H1 (cell line): ENCODE measurements around the gene CSNK2A3. TPM values are rescaled to one million over a fixed set of nuclear protein-coding genes. Genes with fewer than 3 reads are reported as not detected.

Experiments
- CTCF ChIA-PET: fragments of 300-600 bp; sonication (Branson Sonifier 250); formaldehyde crosslinking; loops from one replicate; lab custom pipeline; 2021; ENCODE audit not compliant: partially characterized antibody; lab: Charles Lee
- POLR2A ChIA-PET: fragments of 300-600 bp; sonication (Branson Sonifier 250); formaldehyde crosslinking; loops from one replicate; lab custom pipeline; 2021; ENCODE audit warnings: inconsistent platforms; ENCODE audit not compliant: partially characterized antibody; lab: Charles Lee
- DNase-seq, 2 experiments: peaks; one replicate each; pipeline versions ENCODE4 v3.0.0 to v3.0.0-alpha.2; 2010 to 2022; ENCODE audit warnings: low spot score in 2 of 2, low read depth in 1 of 2, mixed read lengths in 1 of 2
- FAIRE-seq: peaks from 2 replicates; lab custom pipeline; 2011; peaks lifted over from hg19 to GRCh38; lab: Jason Lieb, UNC
- H2AFZ ChIP-seq: 2 replicates; pipeline ENCODE4 v1.8.1; 2012; ENCODE audit warnings: low read length, inconsistent platforms
- H2AK5ac ChIP-seq: 2 replicates; pipeline ENCODE4 v1.6.1; 2013; ENCODE audit warnings: low read depth, low read length
- H2BK120ac ChIP-seq: replicated peaks from 2 replicates; pipeline ENCODE3; 2013; ENCODE audit warnings: low read depth, low read length, inconsistent platforms
- H2BK12ac ChIP-seq: 2 replicates; pipeline ENCODE4 v1.6.1; 2013; ENCODE audit warnings: low read depth, low read length
- H2BK15ac ChIP-seq: 2 replicates; pipeline ENCODE4 v1.6.1; 2013; ENCODE audit warnings: low read length
- H2BK20ac ChIP-seq: 2 replicates; pipeline ENCODE4 v1.6.1; 2013; ENCODE audit warnings: low read length
- H2BK5ac ChIP-seq: 2 replicates; pipeline ENCODE4 v1.6.1; 2013; ENCODE audit warnings: low read depth, low read length
- H3K14ac ChIP-seq: 2 replicates; pipeline ENCODE4 v1.6.1; 2013; ENCODE audit warnings: inconsistent platforms; ENCODE audit not compliant: insufficient read length
- H3K18ac ChIP-seq: 2 replicates; pipeline ENCODE4 v1.6.1; 2013; ENCODE audit warnings: low read length; ENCODE audit errors: extremely low read depth
- H3K23ac ChIP-seq: 2 replicates; pipeline ENCODE4 v1.6.1; 2013; ENCODE audit warnings: inconsistent platforms; ENCODE audit not compliant: insufficient read length
- H3K23me2 ChIP-seq: 2 replicates; pipeline ENCODE4 v1.6.1; 2013; ENCODE audit warnings: low read depth, low read length
- H3K27ac ChIP-seq: 2 replicates; pipeline ENCODE4 v1.6.1; 2011; ENCODE audit warnings: low read depth, low read length, inconsistent platforms
- H3K27me3 ChIP-seq, 4 experiments: replicated peaks in 1 of 4; 1 replicate in 1 of 4; 2 replicates in 3 of 4; pipeline versions ENCODE4 v1.6.1 to v1.8.1; 2011 to 2013; ENCODE audit warnings: low read length in 3 of 4, mild to moderate bottlenecking in 3 of 4, inconsistent platforms in 2 of 4, mixed read lengths in 2 of 4, moderate library complexity in 1 of 4; ENCODE audit not compliant: control insufficient read depth in 3 of 4, insufficient read depth in 3 of 4; ENCODE audit errors: extremely low read depth in 1 of 4
- H3K36me3 ChIP-seq, 4 experiments: 2 replicates each; pipeline versions ENCODE4 v1.6.1 to v1.8.1; 2011 to 2013; ENCODE audit warnings: mild to moderate bottlenecking in 4 of 4, low read length in 3 of 4, moderate library complexity in 2 of 4, control low read depth in 1 of 4, inconsistent platforms in 1 of 4; ENCODE audit not compliant: insufficient read depth in 4 of 4, control insufficient read depth in 2 of 4
- H3K4ac ChIP-seq: replicated peaks from 2 replicates; pipeline ENCODE3; 2013; ENCODE audit warnings: low read length, low read depth, mixed read lengths, inconsistent platforms; ENCODE audit not compliant: insufficient read length
- H3K4me1 ChIP-seq, 4 experiments: replicated peaks in 1 of 4; 1 replicate in 1 of 4; 2 replicates in 3 of 4; pipeline versions ENCODE4 v1.6.1 to v1.8.1; 2011 to 2013; ENCODE audit warnings: low read length in 3 of 4, inconsistent platforms in 2 of 4, mixed read lengths in 1 of 4; ENCODE audit not compliant: insufficient read depth in 4 of 4, control insufficient read depth in 3 of 4
- H3K4me2 ChIP-seq, 2 experiments: 2 replicates each; pipeline versions ENCODE4 v1.6.1 to v1.8.1; 2011 to 2013; ENCODE audit warnings: low read depth in 2 of 2, low read length in 2 of 2, control low read depth in 1 of 2, inconsistent platforms in 1 of 2, mild to moderate bottlenecking in 1 of 2; ENCODE audit not compliant: insufficient read depth in 1 of 2
- H3K4me3 ChIP-seq, 4 experiments: fragments of 200-600, 300-600 bp in 1 of 4; sonication (generic), shearing (Covaris generic), sonication (Bioruptor Twin) in 1 of 4; 2 replicates each; pipeline versions ENCODE4 v1.5.1 to v1.8.1; 2011 to 2016; ENCODE audit warnings: low read length in 4 of 4, low read depth in 3 of 4, control low read depth in 2 of 4, inconsistent platforms in 2 of 4, mild to moderate bottlenecking in 2 of 4, mixed read lengths in 1 of 4, moderate library complexity in 1 of 4; ENCODE audit not compliant: insufficient read depth in 2 of 4; ENCODE audit errors: extremely low read depth in 1 of 4
- H3K56ac ChIP-seq: replicated peaks from 2 replicates; pipeline ENCODE3; 2013; ENCODE audit warnings: low read depth, mild to moderate bottlenecking, mixed read lengths, low read length, inconsistent platforms; ENCODE audit not compliant: insufficient read length
- H3K79me1 ChIP-seq: 2 replicates; pipeline ENCODE4 v1.6.1; 2013; ENCODE audit warnings: low read depth, low read length, control low read depth
- H3K79me2 ChIP-seq, 2 experiments: 2 replicates each; pipeline versions ENCODE4 v1.6.1 to v1.8.1; 2012 to 2013; ENCODE audit warnings: low read length in 2 of 2, mild to moderate bottlenecking in 2 of 2, inconsistent platforms in 1 of 2; ENCODE audit not compliant: insufficient read depth in 2 of 2, control insufficient read depth in 1 of 2
- H3K9ac ChIP-seq, 4 experiments: replicated peaks in 1 of 4; 1 replicate in 1 of 4; 2 replicates in 3 of 4; pipeline versions ENCODE4 v1.6.1 to v1.8.1; 2011 to 2013; ENCODE audit warnings: low read depth in 3 of 4, low read length in 3 of 4, control low read depth in 2 of 4, mild to moderate bottlenecking in 2 of 4, moderate library complexity in 2 of 4, inconsistent platforms in 1 of 4; ENCODE audit errors: extremely low read depth in 1 of 4
- H3K9me3 ChIP-seq, 2 experiments: 2 replicates each; pipeline versions ENCODE4 v1.6.1 to v1.8.1; 2012 to 2013; ENCODE audit warnings: mild to moderate bottlenecking in 2 of 2, moderate library complexity in 2 of 2, control low read depth in 1 of 2, inconsistent platforms in 1 of 2, low read depth in 1 of 2, low read length in 1 of 2, mixed read lengths in 1 of 2; ENCODE audit not compliant: insufficient read depth in 2 of 2
- H4K20me1 ChIP-seq, 2 experiments: replicated peaks in 1 of 2; 2 replicates each; pipeline versions ENCODE3 to v1.8.1; 2011 to 2013; ENCODE audit warnings: inconsistent platforms in 2 of 2, low read length in 2 of 2, mild to moderate bottlenecking in 1 of 2; ENCODE audit not compliant: insufficient read depth in 2 of 2, control insufficient read depth in 1 of 2
- H4K5ac ChIP-seq: 2 replicates; pipeline ENCODE4 v1.6.1; 2013; ENCODE audit warnings: low read length, low read depth, mixed read lengths, inconsistent platforms; ENCODE audit not compliant: insufficient read length
- H4K8ac ChIP-seq: 2 replicates; pipeline ENCODE4 v1.8.0; 2013; ENCODE audit warnings: mild to moderate bottlenecking, moderate library complexity, low read length, inconsistent platforms; ENCODE audit not compliant: insufficient read depth; ENCODE audit errors: extremely low read depth
- H4K91ac ChIP-seq: replicated peaks from 2 replicates; pipeline ENCODE3; 2013; ENCODE audit warnings: low read length, mixed read lengths, inconsistent platforms; ENCODE audit not compliant: insufficient read length
- ASH2L ChIP-seq: fragments of 200-600, 300-600 bp; sonication (generic); IDR thresholded peaks from one replicate; pipeline ENCODE4 v1.7.1; 2017; ENCODE audit warnings: low read length
- ATF3 ChIP-seq: IDR thresholded peaks from 2 replicates; pipeline ENCODE4 v1.6.1; 2011; ENCODE audit warnings: low read depth, mild to moderate bottlenecking, low read length; ENCODE audit not compliant: insufficient read depth
- BRCA1 ChIP-seq: IDR thresholded peaks from 2 replicates; pipeline ENCODE4 v1.6.1; 2012; ENCODE audit warnings: low read depth, low read length, improper control_type of control experiment
- CBX5 ChIP-seq: fragments of 300-800, 300-1000 bp; sonication (generic); IDR thresholded peaks from 2 replicates; pipeline ENCODE4 v1.7.1; 2016; ENCODE audit warnings: antibody characterized with exemption, low read length, low read depth
- CHD1 ChIP-seq: IDR thresholded peaks from 2 replicates; pipeline ENCODE4 v1.6.1; 2012; ENCODE audit warnings: low read depth, low read length, improper control_type of control experiment
- HDAC2 ChIP-seq, 2 experiments: fragments of 300-600 bp in 1 of 2; sonication (generic) in 1 of 2; IDR thresholded peaks; 2 replicates each; pipeline ENCODE4 v1.6.1; 2011 to 2012; ENCODE audit warnings: low read depth in 2 of 2, low read length in 2 of 2, mild to moderate bottlenecking in 2 of 2, moderate library complexity in 2 of 2, borderline replicate concordance in 1 of 2, inconsistent platforms in 1 of 2
- HDAC6 ChIP-seq: IDR thresholded peaks from one replicate; pipeline ENCODE4 v1.7.1; 2012; ENCODE audit warnings: low read depth, mild to moderate bottlenecking, inconsistent platforms, low read length, moderate library complexity
- JUN ChIP-seq: IDR thresholded peaks from 2 replicates; pipeline ENCODE4 v1.6.1; 2011; ENCODE audit warnings: low read depth, mild to moderate bottlenecking, improper control_type of control experiment, low read length
- KDM1A ChIP-seq: fragments of 200-600, 300-600 bp; sonication (generic); IDR thresholded peaks from 2 replicates; pipeline ENCODE4 v1.7.1; 2016; ENCODE audit warnings: mild to moderate bottlenecking, low read length, borderline replicate concordance
- NRF1 ChIP-seq: IDR thresholded peaks from 2 replicates; pipeline ENCODE4 v1.6.1; 2011; ENCODE audit warnings: mild to moderate bottlenecking, low read depth, low read length, improper control_type of control experiment
- POLR2AphosphoS5 ChIP-seq: IDR thresholded peaks from 2 replicates; pipeline ENCODE4 v1.6.1; 2011; ENCODE audit warnings: low read depth, low read length
- SIN3A ChIP-seq, 2 experiments: IDR thresholded peaks in 1 of 2; conservative IDR thresholded peaks in 1 of 2; 2 replicates each; pipeline ENCODE4 v1.6.1; 2011 to 2012; ENCODE audit warnings: low read length in 2 of 2, improper control_type of control experiment in 1 of 2, low read depth in 1 of 2, mild to moderate bottlenecking in 1 of 2
- SIRT6 ChIP-seq: IDR thresholded peaks from one replicate; pipeline ENCODE4 v1.7.1; 2012; ENCODE audit warnings: low read length, inconsistent platforms
- SIX5 ChIP-seq: IDR thresholded peaks from 2 replicates; pipeline ENCODE4 v1.6.1; 2011; ENCODE audit warnings: mild to moderate bottlenecking, low read depth, low read length
- SRF ChIP-seq: IDR thresholded peaks from 2 replicates; pipeline ENCODE4 v1.6.1; 2011; ENCODE audit warnings: mild to moderate bottlenecking, low read depth, low read length, moderate library complexity
- YY1 ChIP-seq: IDR thresholded peaks from 2 replicates; pipeline ENCODE4 v1.6.1; 2011; ENCODE audit warnings: low read depth, mild to moderate bottlenecking, low read length
- WGBS, 2 experiments: shearing (Covaris generic) in 1 of 2; methylation state at CpG; one replicate each; pipeline versions ENCODE4 v1.1.6 to v1.1.7; 2013 to 2015; ENCODE audit warnings: low lambda C conversion rate in 2 of 2, mixed read lengths in 2 of 2, inconsistent platforms in 1 of 2, low coverage in 1 of 2, missing lambda C conversion rate in 1 of 2; ENCODE audit not compliant: insufficient replicate concordance in 2 of 2, insufficient coverage in 1 of 2, insufficient read length in 1 of 2; ENCODE audit errors: extremely low coverage in 1 of 2, missing lambda C conversion rate in 1 of 2; 5-methylcytosine and 5-hydroxymethylcytosine counted together
- polyA plus RNA-seq, 7 experiments: library from polyadenylated mRNA; depleted of rRNA in 3 of 7; stranded (reverse) in 5 of 7; unstranded in 2 of 7; fragments of >200 nt in 5 of 7; fragments of 200-250 nt in 2 of 7; gene quantifications; 1 replicate in 5 of 7; 2 replicates in 1 of 7; 4 replicates in 1 of 7; pipeline versions ENCODE4 v1.2.1 to v1.2.3, GENCODE V29; 2011 to 2013; ENCODE audit warnings: missing spikeins in 2 of 7, mixed read lengths in 2 of 7
- total RNA-seq: library from RNA; stranded (reverse); fragmentation: NEBNext Ultra II Directional; extraction: Animal tissue kit (Norgen Biotek cat#: 25700); gene quantifications from 2 replicates; pipeline ENCODE4 v1.2.1, GENCODE V29; 2021

CSNK2A3 gene
- total and polyA plus RNA-seq, 2 of the 8 experiments (the other 6 are each of a cell fraction or from before 2014, with no cell fraction given), result 0.69 to 1.0 TPM

- no peaks in the 10 kb centered on the region for H3K23me2 ChIP-seq
- H3K9me3 ChIP-seq, result no peaks in the 10 kb centered on the region
- no peak overlapping the region for H3K4me3 ChIP-seq
- no peak overlapping the region for H4K91ac ChIP-seq
- DNase-seq (no peak), FAIRE-seq (no peak)
- H4K8ac ChIP-seq, result no peak overlapping the region
- no peak overlapping the region for H2AFZ ChIP-seq
- no peak overlapping the region for H3K4me2 ChIP-seq
- no peak overlapping the region for H2BK20ac ChIP-seq
- H3K4ac ChIP-seq, result no peak overlapping the region
- no peak overlapping the region for H3K56ac ChIP-seq
- H3K79me1 ChIP-seq, result no peaks in the 10 kb centered on the region
- H3K36me3 ChIP-seq, result no peaks in the 10 kb centered on the region
- H4K20me1 ChIP-seq, result no peaks in the 10 kb centered on the region
- H3K27ac ChIP-seq, result no peak overlapping the region
- H3K4me1 ChIP-seq, result no peaks in the 10 kb centered on the region
- CTCF ChIA-PET, result no interaction called here
- no peak overlapping the region for H2BK15ac ChIP-seq
- H3K23ac ChIP-seq, result no peak overlapping the region
- H3K9ac ChIP-seq, result no peak overlapping the region
- WGBS, 2 experiments, result 83% methylated on average over 3 of the region's 3 CpGs; no CpG with 5 or more reads in 1 of the 2 experiments
- H3K27me3 ChIP-seq, result no peaks in the 10 kb centered on the region
- H4K5ac ChIP-seq, result no peak overlapping the region
- H3K14ac ChIP-seq, result no peak overlapping the region
- H2BK5ac ChIP-seq, result no peak overlapping the region
- POLR2A ChIA-PET, result no interaction called here
- no peak overlapping the region for H2BK12ac ChIP-seq
- H3K18ac ChIP-seq, result no peak overlapping the region
- no peak overlapping the region for H2AK5ac ChIP-seq
- no peaks in the 10 kb centered on the region for H3K79me2 ChIP-seq
- H2BK120ac ChIP-seq, result no peak overlapping the region
- TF ChIP-seq JUN (no peak), SIRT6 (no peak), SIX5 (no peak), ATF3 (no peak), SRF (no peak), ASH2L (no peak), HDAC6 (no peak), NRF1 (no peak), KDM1A (no peak), YY1 (no peak), BRCA1 (no peak), SIN3A (conservative IDR thresholded peaks at IDR 0.05 in 1 of 2, IDR thresholded peaks at IDR 0.05 in 1 of 2; ENCODE audit: low read depth in 1 of 2, low read length in 2 of 2) (no peak), CBX5 (no peak), CHD1 (no peak), POLR2AphosphoS5 (no peak), HDAC2 (IDR thresholded peaks at IDR 0.05; ENCODE audit: borderline replicate concordance in 1 of 2, low read depth in 2 of 2, low read length in 2 of 2) (no peak)
Observed at GRCh38 chr11:11359611-11360010, 6.6 kb upstream of the CSNK2A3 start.
